Mononuclear cell (primary cell): ENCODE data around the gene WNT3A. TPM values are rescaled to one million over a fixed set of nuclear protein-coding genes. Genes with fewer than 3 reads are reported as not detected.
A peak's percentile ranks its signal among the peaks of the same experiment; 100 is the strongest.

Experiments used
- H3K27me3 ChIP-seq: 2 replicates; pipeline ENCODE4 v1.6.0; 2011; ENCODE audit warnings: low read length, control low read depth; ENCODE audit not compliant: insufficient read depth
- H3K4me1 ChIP-seq: 2 replicates; pipeline ENCODE4 v1.5.1; 2011; ENCODE audit warnings: mild to moderate bottlenecking, low read length, control low read depth; ENCODE audit not compliant: insufficient read depth
- H3K4me3 ChIP-seq: 2 replicates; pipeline ENCODE4 v1.5.1; 2011; ENCODE audit warnings: mild to moderate bottlenecking, low read length, moderate library complexity
- H3K9me3 ChIP-seq: 2 replicates; pipeline ENCODE4 v1.5.1; 2011; ENCODE audit warnings: low read depth, mild to moderate bottlenecking, control low read depth, low read length
- total RNA-seq: library from RNA; depleted of rRNA; stranded (reverse); fragments of >200 nt; gene quantifications from one replicate; pipeline ENCODE4 v1.2.3, GENCODE V29; 2012

The WNT3A gene
- total RNA-seq, 1 donor, result not detected

- no peak overlapping the region for H3K4me3 ChIP-seq
- H3K27me3 ChIP-seq, result no peaks in the 10 kb centered on the region
- no peaks in the 10 kb centered on the region for H3K4me1 ChIP-seq
- H3K9me3 ChIP-seq, result no peaks in the 10 kb centered on the region
Observed at GRCh38 chr1:228071839-228072657, 65.2 kb downstream of the WNT3A start.

- no peak overlapping the region for H3K4me3 ChIP-seq
- no peaks in the 10 kb centered on the region for H3K27me3 ChIP-seq
- no peaks in the 10 kb centered on the region for H3K4me1 ChIP-seq
- H3K9me3 ChIP-seq, result no peaks in the 10 kb centered on the region
Observed at GRCh38 chr1:228072658-228073043, 65.9 kb downstream of the WNT3A start.

- H3K27me3 ChIP-seq, result no peaks in the 10 kb centered on the region
- no peaks in the 10 kb centered on the region for H3K9me3 ChIP-seq
- H3K4me3 ChIP-seq, result no peak overlapping the region
- H3K4me1 ChIP-seq, result no peaks in the 10 kb centered on the region
Observed at GRCh38 chr1:228073061-228073856, 66.5 kb downstream of the WNT3A start.

GRCh38 chr1:228073857-228074545 lies 67.2 kb downstream of the WNT3A start:
- no peaks in the 10 kb centered on the region for H3K4me1 ChIP-seq
- H3K27me3 ChIP-seq, result no peaks in the 10 kb centered on the region
- H3K9me3 ChIP-seq, result no peaks in the 10 kb centered on the region
- H3K4me3 ChIP-seq, result no peak overlapping the region

- Histone ChIP-seq H3K9me3 (no peaks in the 10 kb centered on the region), H3K27me3 (no peaks in the 10 kb centered on the region), H3K4me1 (no peaks in the 10 kb centered on the region), H3K4me3 (no peak overlapping the region)
Observed at GRCh38 chr1:228074954-228075730, 68.3 kb downstream of the WNT3A start.

- Histone ChIP-seq H3K9me3 (no peaks in the 10 kb centered on the region), H3K27me3 (no peaks in the 10 kb centered on the region), H3K4me1 (peaks cover under 1% of the 10 kb centered on the region), H3K4me3 (no peak overlapping the region)
Observed at GRCh38 chr1:228075801-228076271, 69.0 kb downstream of the WNT3A start.

GRCh38 chr1:228076796-228077430 lies 70.1 kb downstream of the WNT3A start:
- Histone ChIP-seq H3K4me3 (no peak overlapping the region), H3K27me3 (no peaks in the 10 kb centered on the region), H3K9me3 (no peaks in the 10 kb centered on the region), H3K4me1 (peaks cover 10% of the 10 kb centered on the region)

GRCh38 chr1:228077565-228078330 lies 71.0 kb downstream of the WNT3A start:
- peaks cover 10% of the 10 kb centered on the region for H3K4me1 ChIP-seq
- no peaks in the 10 kb centered on the region for H3K9me3 ChIP-seq

GRCh38 chr1:228079013-228079412 lies 72.2 kb downstream of the WNT3A start:
- H3K27me3 ChIP-seq, result no peaks in the 10 kb centered on the region
- no peaks in the 10 kb centered on the region for H3K9me3 ChIP-seq
- no peak overlapping the region for H3K4me3 ChIP-seq
- H3K4me1 ChIP-seq, result peaks cover 18% of the 10 kb centered on the region

More at GRCh38 chr1:228077565-228078330, 71.0 kb downstream of the WNT3A start:
- no peak overlapping the region for H3K4me3 ChIP-seq
- H3K27me3 ChIP-seq, result no peaks in the 10 kb centered on the region

GRCh38 chr1:228079601-228080263 lies 72.9 kb downstream of the WNT3A start:
- no peak overlapping the region for H3K4me3 ChIP-seq
- no peaks in the 10 kb centered on the region for H3K27me3 ChIP-seq
- peaks cover 25% of the 10 kb centered on the region for H3K4me1 ChIP-seq
- H3K9me3 ChIP-seq, result no peaks in the 10 kb centered on the region

GRCh38 chr1:228081144-228081543 lies 74.3 kb downstream of the WNT3A start:
- Histone ChIP-seq H3K4me1 (peaks cover 39% of the 10 kb centered on the region), H3K9me3 (no peaks in the 10 kb centered on the region), H3K27me3 (no peaks in the 10 kb centered on the region), H3K4me3 (no peak overlapping the region)

GRCh38 chr1:228081578-228082213 lies 74.9 kb downstream of the WNT3A start:
- Histone ChIP-seq H3K4me3 (peak overlapping the region; percentile 99), H3K27me3 (no peaks in the 10 kb centered on the region), H3K9me3 (no peaks in the 10 kb centered on the region), H3K4me1 (peaks cover 45% of the 10 kb centered on the region)
